Measurements from ENCODE around the gene FAM193A.
"Not testable (repeated sequence)": the region's sequence is repeated elsewhere in the genome, so short reads cannot be mapped to it uniquely, and the experiment has no call there.

FAM193A gene

GRCh38 chr4:2733844-2734574 lies 197.6 kb downstream of the FAM193A start:
- no peak for DNase-seq

GRCh38 chr4:2734612-2735011 lies 198.2 kb downstream of the FAM193A start:
- no peak for DNase-seq

GRCh38 chr4:2735869-2736268 lies 199.4 kb downstream of the FAM193A start:
- no peak for DNase-seq

GRCh38 chr4:2738296-2738695 lies 201.8 kb downstream of the FAM193A start:
- DNase-seq = not testable (repeated sequence)

- no peak for DNase-seq
Observed at GRCh38 chr4:2741626-2742025, 205.2 kb downstream of the FAM193A start.

- DNase-seq = no peak
Observed at GRCh38 chr4:2742081-2742822, 205.8 kb downstream of the FAM193A start.

GRCh38 chr4:2742823-2743517 lies 206.5 kb downstream of the FAM193A start:
- no peak for DNase-seq

- DNase-seq = no peak
Observed at GRCh38 chr4:2743518-2744445, 207.3 kb downstream of the FAM193A start.

- DNase-seq = no peak
Observed at GRCh38 chr4:2744576-2745270, 208.3 kb downstream of the FAM193A start.

- DNase-seq = no peak
Observed at GRCh38 chr4:2745516-2745915, 209.1 kb downstream of the FAM193A start.

- DNase-seq = no peak
Observed at GRCh38 chr4:2745981-2746806, 209.7 kb downstream of the FAM193A start.

- DNase-seq = no peak
Observed at GRCh38 chr4:2746891-2747695, 210.6 kb downstream of the FAM193A start.

- no peak for DNase-seq
Observed at GRCh38 chr4:2750719-2751605, 214.5 kb downstream of the FAM193A start.

- no peak for DNase-seq
Observed at GRCh38 chr4:2753436-2753835, 217.0 kb downstream of the FAM193A start.

- DNase-seq = no peak
Observed at GRCh38 chr4:2754848-2755819, 218.7 kb downstream of the FAM193A start.

GRCh38 chr4:2755821-2756690 lies 219.6 kb downstream of the FAM193A start, which contains the start of gene TNIP2:
Gene TNIP2 (minus strand): TSS chr4:2756336. CDS start chr4:2756289, 47 bp downstream.
- peak; percentile 6 for DNase-seq
